ENCODE data around the gene RNF150.

DNA sequence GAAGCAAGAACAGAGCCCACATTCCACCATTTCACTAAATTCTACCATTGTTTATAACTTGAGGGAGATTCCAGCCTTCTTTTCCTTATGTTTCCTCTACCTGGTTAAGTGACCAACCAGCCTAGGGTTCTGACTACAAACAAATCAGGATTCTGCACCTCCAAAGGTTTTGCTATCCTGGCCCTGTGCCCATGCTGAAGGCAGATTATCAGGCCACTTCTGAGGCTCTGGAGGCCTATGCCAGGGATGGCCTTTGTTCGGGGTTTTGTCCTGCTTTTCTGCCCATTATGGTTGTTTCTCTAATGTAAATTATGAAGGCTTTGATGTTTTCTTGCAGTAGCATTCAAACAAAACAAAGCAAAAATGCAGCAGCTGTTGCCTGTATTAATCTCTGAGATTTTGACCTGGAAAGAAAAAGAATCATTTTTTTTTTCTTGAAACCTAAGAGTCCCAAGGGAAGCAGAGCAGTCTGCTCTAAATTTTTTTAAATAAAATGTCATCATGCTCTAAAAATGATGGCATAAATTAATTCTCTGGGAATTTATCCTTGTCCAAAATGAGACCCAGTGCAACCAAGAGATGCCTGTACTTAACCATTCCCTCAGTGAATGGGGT is 55.6 kb downstream of the RNF150 start:
- TF ChIP-seq YY1 (IDR thresholded peaks at IDR 0.05; ENCODE audit: insufficient read depth, insufficient read length) (no peak), SUZ12 (IDR thresholded peaks at IDR 0.05; ENCODE audit: extremely low read depth, insufficient read depth, insufficient read length) (no peak), ZNF274 (IDR thresholded peaks at IDR 0.05; ENCODE audit: low read depth, low read length) (no peak)

Data from NT2/D1 (cell line).